ENCODE results near the gene DHRSX. TPM values are rescaled to one million over a fixed set of nuclear protein-coding genes. Genes with fewer than 3 reads are reported as not detected.

DHRSX gene
- total and polyA plus RNA-seq, 9 of the 15 experiments (the other 6 are each of a cell fraction or from before 2014, with no cell fraction given), result 0.59 to 11.0 (median 6.2) TPM

- no peak for TF ChIP-seq RREB1 (CRISPR knock-in tag; IDR thresholded peaks at IDR 0.05)
Observed at GRCh38 chrX:2342874-2343273, 157.9 kb downstream of the DHRSX start (continued).

- BruUV-seq (replicated peaks), result no TSS peak
- no peak for FAIRE-seq
- no peak for TF ChIP-seq TRIM28 (IDR thresholded peaks at IDR 0.05)
- TF ChIP-seq TEAD4 (IDR thresholded peaks at IDR 0.05; ENCODE audit: low read length), result no peak
- TF ChIP-seq TEAD4 (CRISPR knock-in tag; IDR thresholded peaks at IDR 0.05; ENCODE audit: borderline replicate concordance), result no peak
- TF ChIP-seq ESRRA (IDR thresholded peaks at IDR 0.05; ENCODE audit: borderline replicate concordance, low read depth), result no peak
- no peak for TF ChIP-seq PML (IDR thresholded peaks at IDR 0.05; ENCODE audit: low read length)
- no peak for TF ChIP-seq ZNF280B (CRISPR knock-in tag; IDR thresholded peaks at IDR 0.05)
- TF ChIP-seq HDAC2 (IDR thresholded peaks at IDR 0.05), result no peak
- TF ChIP-seq CCAR2 (IDR thresholded peaks at IDR 0.05; ENCODE audit: low read depth, low read length), result no peak
- no peak for TF ChIP-seq ZBTB8A (IDR thresholded peaks at IDR 0.05; ENCODE audit: partially characterized antibody)
- no peak for TF ChIP-seq ZBTB43 (CRISPR knock-in tag; IDR thresholded peaks at IDR 0.05)
Observed at GRCh38 chrX:2342281-2342688, 158.5 kb downstream of the DHRSX start.

More at GRCh38 chrX:2342281-2342688, 158.5 kb downstream of the DHRSX start:
- peak overlapping the region; percentile 18; the same call in 1 of the 2 replicates for H3K4me2 ChIP-seq (ENCODE audit: insufficient read depth, low read length)
- DNase-seq (ENCODE audit: extremely low read depth in 1 of 4, low spot score in 3 of 4) (no peak), ATAC-seq (no peak)
- CTCF ChIA-PET (ENCODE audit: low intra/inter-chr PET ratio), result no interaction called here
- H4K20me1 ChIP-seq (replicated peaks; ENCODE audit: control insufficient read depth, insufficient read depth, low read length), result no peaks in the 10 kb centered on the region
- in situ Hi-C loops (cut with MboI) (no loop called here), intact Hi-C loops (cut with micrococcal nuclease) (no loop called here)
- POLR2A ChIA-PET, result no interaction called here
- H3K9me1 ChIP-seq (ENCODE audit: control insufficient read depth, insufficient read depth, low read length), result no peaks in the 10 kb centered on the region
- H3K4me3 ChIP-seq, result no peak overlapping the region
- H3K27ac ChIP-seq (ENCODE audit: extremely low read depth, low read depth, low read length), result peak overlapping the region; percentile 56; the same call in 2 of the 3 replicates
- H2AFZ ChIP-seq (ENCODE audit: low read depth, low read length), result no peak overlapping the region
- H3K9me3 ChIP-seq (replicated peaks; ENCODE audit: control insufficient read depth, insufficient read depth, low read depth, low read length), result no peaks in the 10 kb centered on the region
- no peaks in the 10 kb centered on the region for H3K27me3 ChIP-seq (ENCODE audit: control insufficient read depth in 2 of 2, insufficient read depth in 2 of 2, low read length in 2 of 2)
- peaks cover 4 to 10% of the 10 kb centered on the region in 2 experiments; a peak in 3 of 5 replicates for H3K4me1 ChIP-seq (replicated peaks in 1 of 2; ENCODE audit: control insufficient read depth in 2 of 2, insufficient read depth in 2 of 2, low read length in 2 of 2)
- no peaks in the 10 kb centered on the region for H3K36me3 ChIP-seq (ENCODE audit: control insufficient read depth, insufficient read depth, low read length)
- H3K9ac ChIP-seq (ENCODE audit: insufficient read depth in 1 of 2, low read depth in 2 of 2, low read length in 2 of 2), result 0 out of 4 replicates have a peak overlapping the region, but pooled peaks of 1 of the 2 experiments have one; percentile 58
- 82% methylated on average over 9 of the region's 9 CpGs for WGBS (ENCODE audit: insufficient coverage, low coverage, missing lambda C conversion rate)
- no peaks in the 10 kb centered on the region for H3K79me2 ChIP-seq (ENCODE audit: control insufficient read depth, insufficient read depth, low read length)
